Neutrophil (primary cell): Measurements from ENCODE around the gene RALGDS.

Source experiments
- H3K27ac ChIP-seq: fragments of 200-600 bp; sonication (generic); 2 replicates; pipeline ENCODE4 v1.5.1; 2016; ENCODE audit warnings: mild to moderate bottlenecking, moderate library complexity
- H3K27me3 ChIP-seq: fragments of 200-600 bp; sonication (generic); 2 replicates; pipeline ENCODE4 v1.6.0; 2016; ENCODE audit warnings: mild to moderate bottlenecking
- H3K36me3 ChIP-seq: fragments of 200-600 bp; sonication (generic); 2 replicates; pipeline ENCODE4 v1.5.1; 2017
- H3K4me1 ChIP-seq, 2 experiments: fragments of 200-600 bp in 1 of 2; sonication (generic) in 1 of 2; 1 replicate in 1 of 2; 2 replicates in 1 of 2; pipeline versions ENCODE4 v1.5.1 to v1.6.1; 2013 to 2016; ENCODE audit warnings: low read depth in 1 of 2, low read length in 1 of 2, mild to moderate bottlenecking in 1 of 2, moderate library complexity in 1 of 2; ENCODE audit not compliant: control insufficient read depth in 1 of 2, insufficient read depth in 1 of 2
- H3K4me3 ChIP-seq, 2 experiments: fragments of 200-600 bp in 1 of 2; sonication (generic) in 1 of 2; 1 replicate in 1 of 2; 2 replicates in 1 of 2; pipeline ENCODE4 v1.5.1; 2013 to 2016; ENCODE audit warnings: low read depth in 1 of 2, low read length in 1 of 2, mild to moderate bottlenecking in 1 of 2, moderate library complexity in 1 of 2
- H3K9me3 ChIP-seq: fragments of 200-600 bp; sonication (generic); 2 replicates; pipeline ENCODE4 v1.5.1; 2016
- CTCF ChIP-seq: fragments of 200-600 bp; sonication (generic); IDR thresholded peaks from 2 replicates; pipeline ENCODE4 v1.5.1; 2016; ENCODE audit warnings: antibody characterized with exemption

The RALGDS gene

GRCh38 chr9:133162861-133163503, 41.9 kb upstream of the RALGDS start:
- Histone ChIP-seq H3K27me3 (peaks cover 33% of the 10 kb centered on the region), H3K27ac (peak overlapping the region; percentile 69), H3K4me1 (peaks cover 24 to 31% of the 10 kb centered on the region in 2 experiments), H3K4me3 (peak overlapping the region; percentile 93 to 94), H3K36me3 (no peaks in the 10 kb centered on the region), H3K9me3 (no peaks in the 10 kb centered on the region)
- TF ChIP-seq CTCF, result no peak

GRCh38 chr9:133161547-133161950, 40.5 kb upstream of the RALGDS start:
- Histone ChIP-seq H3K4me1 (peaks cover 24 to 31% of the 10 kb centered on the region in 2 experiments), H3K27me3 (peaks cover 32% of the 10 kb centered on the region), H3K27ac (no peak overlapping the region), H3K36me3 (no peaks in the 10 kb centered on the region), H3K4me3 (no peak overlapping the region), H3K9me3 (no peaks in the 10 kb centered on the region)
- no peak for TF ChIP-seq CTCF

- Histone ChIP-seq H3K36me3 (peaks cover 1% of the 10 kb centered on the region), H3K27ac (peak overlapping the region; percentile 18)
Measured at GRCh38 chr9:133160742-133161546, 39.9 kb upstream of the RALGDS start.

GRCh38 chr9:133158695-133159094, 37.7 kb upstream of the RALGDS start:
- Histone ChIP-seq H3K4me3 (no peak overlapping the region), H3K27me3 (peaks cover 9% of the 10 kb centered on the region), H3K4me1 (peaks cover 18 to 22% of the 10 kb centered on the region in 2 experiments), H3K36me3 (peaks cover 24% of the 10 kb centered on the region), H3K27ac (no peak overlapping the region), H3K9me3 (no peaks in the 10 kb centered on the region)
- TF ChIP-seq CTCF, result no peak

More at GRCh38 chr9:133160742-133161546, 39.9 kb upstream of the RALGDS start:
- TF ChIP-seq CTCF, result peak; percentile 85
- Histone ChIP-seq H3K9me3 (no peaks in the 10 kb centered on the region), H3K4me3 (no peak overlapping the region), H3K27me3 (peaks cover 26% of the 10 kb centered on the region), H3K4me1 (peaks cover 24 to 31% of the 10 kb centered on the region in 2 experiments)

GRCh38 chr9:133155156-133155555, 34.1 kb upstream of the RALGDS start:
- H3K4me3 ChIP-seq, result no peak overlapping the region
- peaks cover 25% of the 10 kb centered on the region for H3K36me3 ChIP-seq

More at GRCh38 chr9:133155156-133155555, 34.1 kb upstream of the RALGDS start:
- Histone ChIP-seq H3K27me3 (peaks cover 16% of the 10 kb centered on the region), H3K27ac (no peak overlapping the region), H3K4me1 (no peaks in the 10 kb centered on the region), H3K9me3 (no peaks in the 10 kb centered on the region)
- TF ChIP-seq CTCF, result no peak
